Measurements from ENCODE around the gene ARHGAP18. TPM values are rescaled to one million over a fixed set of nuclear protein-coding genes. Genes with fewer than 3 reads are reported as not detected.

ARHGAP18 gene
- total RNA-seq, 1 donor from 2014 or later = 5.7 TPM

DNA sequence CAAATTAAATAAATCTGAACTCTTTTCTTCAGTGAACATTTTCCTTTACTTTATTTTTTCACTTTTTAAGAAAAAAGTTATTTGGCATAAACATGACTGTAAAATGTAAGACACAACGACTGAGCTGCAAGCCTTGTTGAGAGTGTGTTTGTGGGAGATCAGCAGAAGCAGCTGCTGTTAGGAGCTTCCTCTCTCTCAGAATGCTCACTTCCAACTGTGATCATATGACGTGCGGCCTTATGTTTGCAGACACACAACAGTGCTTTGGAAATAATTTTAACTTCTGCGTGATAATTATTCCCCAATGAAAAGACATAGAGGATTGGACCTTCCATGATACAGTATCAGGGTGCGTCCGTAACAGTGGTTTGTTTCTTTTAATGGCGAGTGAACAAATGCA is 104.0 kb downstream of the ARHGAP18 start:
- ATAC-seq (no peak), DNase-seq (no peak)
- intact Hi-C loops (cut with micrococcal nuclease) = no loop called here

DNA sequence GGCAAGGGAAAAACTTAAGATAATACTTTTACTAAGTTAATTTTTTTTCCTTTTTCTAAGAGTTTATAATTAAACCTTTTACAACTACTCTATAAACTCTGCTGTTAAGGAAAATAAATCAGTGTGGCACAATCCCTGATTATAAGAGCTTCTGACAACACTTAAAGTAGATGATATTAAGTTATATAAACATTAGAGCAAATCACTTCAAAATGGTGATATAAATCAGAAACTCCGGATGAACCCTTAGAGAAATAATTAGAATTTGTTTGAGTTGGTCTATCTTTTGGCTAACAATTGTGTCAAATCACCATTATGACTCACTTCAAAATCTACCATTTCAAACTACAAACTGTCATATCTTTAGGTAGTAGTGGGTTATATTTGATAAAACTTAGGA is 104.9 kb downstream of the ARHGAP18 start:
- no peak for ATAC-seq
- intact Hi-C loops (cut with micrococcal nuclease) = no loop called here
- DNase-seq = no peak

DNA sequence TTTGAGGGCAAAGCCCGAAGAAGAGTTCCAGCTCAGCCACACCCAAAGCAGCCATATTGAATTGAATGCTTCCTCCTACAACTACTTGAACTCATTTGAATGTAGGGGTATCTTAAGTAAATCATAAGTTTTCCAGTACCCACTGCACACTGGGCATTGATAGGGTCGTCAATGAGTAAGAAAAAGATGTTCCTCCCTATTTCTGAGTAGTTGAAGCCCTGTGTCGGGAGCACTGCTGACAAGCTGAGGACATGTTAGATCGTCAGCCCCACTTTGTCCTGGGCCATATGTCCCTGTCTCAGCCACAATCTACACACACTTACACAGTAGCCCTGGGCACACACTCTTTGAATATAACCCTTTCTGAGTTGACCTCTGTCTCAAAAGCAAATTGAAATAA is 105.7 kb downstream of the ARHGAP18 start:
- ATAC-seq (no peak), DNase-seq (no peak)
- intact Hi-C loops (cut with micrococcal nuclease) = no loop called here

DNA sequence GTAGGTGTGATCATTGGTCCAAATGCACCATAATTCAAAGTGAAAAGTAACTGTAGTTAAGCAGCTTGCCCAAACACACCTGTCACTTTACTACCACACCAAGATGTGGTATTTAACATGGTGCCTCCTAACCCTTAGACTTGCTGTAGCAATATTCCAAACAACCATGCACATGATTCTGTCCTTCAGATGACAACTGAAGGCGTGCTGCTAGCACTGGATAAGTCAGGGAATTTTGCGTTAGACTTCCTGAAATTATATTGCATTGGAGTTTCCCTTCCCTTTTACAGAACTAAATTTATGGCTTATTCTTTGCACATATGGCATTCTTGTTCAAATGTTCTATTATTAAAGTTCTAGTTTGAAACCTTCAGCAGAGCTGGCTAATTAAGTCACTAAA is 106.2 kb downstream of the ARHGAP18 start:
- no peak for ATAC-seq
- intact Hi-C loops (cut with micrococcal nuclease) = no loop called here
- DNase-seq = no peak

- DNase-seq (no peak), ATAC-seq (no peak)
- intact Hi-C loops (cut with micrococcal nuclease) = no loop called here
These were observed 108.7 kb downstream of the ARHGAP18 start for GRCh38 chr6:129601323-129601722.

DNA sequence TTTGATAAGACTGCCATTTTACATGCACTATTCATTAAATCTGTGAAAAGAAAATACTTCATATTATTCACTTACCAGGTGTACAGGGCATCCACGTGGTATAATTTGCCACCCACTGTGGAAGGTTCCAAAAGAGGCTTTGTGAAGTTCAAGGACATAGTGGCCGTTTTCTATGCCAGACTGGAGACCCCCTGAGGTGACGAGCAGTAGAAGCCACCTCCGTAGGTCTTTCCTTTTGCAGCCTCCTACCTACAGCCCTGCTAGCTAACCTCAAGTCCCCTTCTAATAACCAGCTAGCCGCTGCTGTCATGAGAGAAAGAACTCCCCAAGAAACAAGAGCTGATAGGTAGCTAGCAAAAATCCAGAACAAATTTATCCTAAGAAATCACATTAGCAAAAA is 110.5 kb downstream of the ARHGAP18 start:
- intact Hi-C loops (cut with micrococcal nuclease) = loop anchor here (5.0 kb wide), 2 partner anchors 133 to 423 kb away; no protein-coding TSS in a partner anchor
- ATAC-seq (no peak), DNase-seq (no peak)

GRCh38 chr6:129598244-129599187 is 111.5 kb downstream of the ARHGAP18 start:
- ATAC-seq = peak; percentile 50
- intact Hi-C loops (cut with micrococcal nuclease) = loop anchor here (5.0 kb wide), 2 partner anchors 134 to 424 kb away; no protein-coding TSS in a partner anchor
- no peak for DNase-seq

GRCh38 chr6:129597023-129597713 is 112.8 kb downstream of the ARHGAP18 start:
- intact Hi-C loops (cut with micrococcal nuclease) = loop anchor here (5.0 kb wide), 2 partner anchors 135 to 425 kb away; no protein-coding TSS in a partner anchor
- DNase-seq (no peak), ATAC-seq (no peak)

DNA sequence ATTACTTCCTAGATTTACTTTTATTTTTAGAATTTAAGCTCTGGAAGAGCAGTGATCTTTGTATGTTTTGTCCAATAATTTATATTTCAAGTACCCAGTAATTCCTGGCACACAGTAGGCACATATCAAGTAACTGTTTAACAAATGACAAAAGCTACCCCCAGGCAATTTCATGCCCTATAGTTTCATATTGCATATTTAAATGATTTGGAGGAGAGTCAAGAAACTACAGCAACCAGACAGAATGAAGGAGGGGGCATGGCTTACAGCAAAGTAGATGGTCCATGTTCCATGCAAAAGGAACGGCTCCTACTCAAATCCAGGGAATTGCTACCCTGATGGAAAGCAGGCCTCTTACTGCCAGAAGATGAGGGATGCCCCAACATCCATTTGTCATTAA is 113.5 kb downstream of the ARHGAP18 start:
- ATAC-seq = no peak
- no peak for DNase-seq
- intact Hi-C loops (cut with micrococcal nuclease) = loop anchor here (5.0 kb wide), 2 partner anchors 136 to 426 kb away; no protein-coding TSS in a partner anchor

DNA sequence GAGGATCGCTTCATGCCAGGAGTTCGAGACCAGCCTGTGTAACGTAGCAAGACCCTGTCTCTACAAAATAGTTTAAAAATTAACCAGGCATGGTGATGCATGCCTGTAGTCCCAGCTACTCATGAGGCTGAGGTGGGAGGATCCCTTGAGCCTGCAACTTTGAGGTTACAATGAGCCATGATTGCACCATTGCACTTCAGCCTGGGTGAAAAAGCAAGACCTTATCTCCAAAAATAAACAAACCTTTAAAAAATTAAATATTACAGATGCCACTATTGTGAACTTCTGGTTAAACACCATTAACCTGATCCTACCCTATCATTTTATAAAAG is 116.8 kb downstream of the ARHGAP18 start:
- intact Hi-C loops (cut with micrococcal nuclease) = no loop called here
- no peak for DNase-seq
- ATAC-seq = no peak

DNA sequence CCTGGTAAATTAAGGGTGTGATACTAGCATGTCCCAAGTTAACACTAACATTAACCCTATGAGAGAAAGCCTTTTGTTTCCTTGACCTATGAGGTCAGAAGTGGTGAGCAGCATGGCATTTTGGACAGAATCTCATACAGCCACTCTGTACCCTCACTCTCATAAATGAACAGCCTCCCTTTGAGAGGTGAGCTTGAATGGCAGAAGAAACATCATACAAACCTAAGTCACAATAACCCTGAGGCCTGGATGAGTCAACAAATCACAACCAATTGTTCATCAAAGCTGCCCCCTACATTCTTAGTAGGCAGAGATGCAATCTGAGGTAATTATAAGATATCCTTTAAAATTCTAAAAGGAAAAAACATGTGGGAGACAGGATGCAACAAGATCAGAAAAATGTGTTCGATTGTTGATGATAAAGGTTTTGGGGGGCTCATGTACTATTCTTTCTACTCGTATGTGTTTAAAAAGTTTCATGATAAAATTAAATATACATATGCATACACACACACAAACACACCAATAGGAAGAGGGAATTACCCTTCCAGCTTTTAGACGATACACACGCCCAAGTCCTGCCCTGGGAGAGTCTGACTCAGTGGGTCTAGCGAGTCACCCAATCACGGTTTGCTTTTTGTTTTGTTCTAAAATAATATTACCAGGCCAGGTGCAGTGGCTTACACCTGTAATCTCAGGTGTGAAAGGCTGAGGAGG is 117.3 kb downstream of the ARHGAP18 start:
- ATAC-seq = no peak
- intact Hi-C loops (cut with micrococcal nuclease) = no loop called here
- no peak for DNase-seq

- DNase-seq (no peak), ATAC-seq (no peak)
- intact Hi-C loops (cut with micrococcal nuclease) = no loop called here
These were observed 119.5 kb downstream of the ARHGAP18 start for GRCh38 chr6:129590408-129591022.

GRCh38 chr6:129586815-129587214 is 123.2 kb downstream of the ARHGAP18 start:
- DNase-seq = no peak
- intact Hi-C loops (cut with micrococcal nuclease) = no loop called here
- no peak for ATAC-seq

- ATAC-seq = no peak
- intact Hi-C loops (cut with micrococcal nuclease) = no loop called here
These were observed 126.1 kb downstream of the ARHGAP18 start for GRCh38 chr6:129583866-129584265.

GRCh38 chr6:129578315-129578714 is 131.7 kb downstream of the ARHGAP18 start:
- no peak for ATAC-seq
- intact Hi-C loops (cut with micrococcal nuclease) = loop anchor here (5.0 kb wide), 1 partner anchor 81 kb away; no protein-coding TSS in a partner anchor
- DNase-seq = no peak

More at GRCh38 chr6:129583866-129584265, 126.1 kb downstream of the ARHGAP18 start:
- DNase-seq = no peak

DNA sequence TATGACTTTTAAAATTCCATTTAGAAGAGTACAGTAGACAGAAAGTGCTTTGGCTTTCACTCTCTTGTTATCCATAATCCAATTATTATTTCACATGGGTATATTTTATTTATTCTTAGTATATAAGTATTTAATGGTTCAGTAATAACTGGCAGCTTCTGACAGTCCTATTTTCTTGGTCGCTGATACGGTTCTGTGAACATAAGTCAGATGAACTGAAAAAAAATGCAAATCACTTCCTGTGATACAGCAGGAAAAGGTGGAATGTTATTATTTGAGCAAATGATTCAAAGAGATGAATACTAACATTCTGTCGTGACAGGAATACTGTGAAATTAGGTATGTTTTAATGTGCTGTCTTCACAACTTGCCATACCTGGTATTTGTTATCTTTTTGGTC is 132.3 kb downstream of the ARHGAP18 start:
- intact Hi-C loops (cut with micrococcal nuclease) = loop anchor here (5.0 kb wide), 1 partner anchor 80 kb away; no protein-coding TSS in a partner anchor
- ATAC-seq (no peak), DNase-seq (no peak)

DNA sequence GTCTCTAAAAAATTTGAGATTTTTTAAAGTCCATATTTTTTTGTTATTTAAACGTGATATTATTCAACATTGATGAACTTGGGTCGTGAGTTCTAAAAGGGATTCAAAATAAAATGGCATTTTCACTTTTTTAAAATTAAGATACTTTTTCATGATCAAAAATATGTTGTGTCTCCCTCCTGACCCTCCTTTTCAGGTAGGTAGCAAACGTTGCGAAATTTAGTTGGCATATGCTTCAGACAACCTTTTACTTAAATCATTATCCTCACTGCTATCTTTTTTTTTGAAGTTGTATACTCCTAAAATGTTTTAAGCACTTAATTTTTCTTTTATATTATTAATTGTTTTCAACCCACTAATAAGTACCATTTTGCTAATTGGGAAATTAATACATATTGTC is 133.5 kb downstream of the ARHGAP18 start:
- DNase-seq = no peak
- intact Hi-C loops (cut with micrococcal nuclease) = loop anchor here (5.0 kb wide), 1 partner anchor 79 kb away; no protein-coding TSS in a partner anchor
- ATAC-seq = no peak

DNA sequence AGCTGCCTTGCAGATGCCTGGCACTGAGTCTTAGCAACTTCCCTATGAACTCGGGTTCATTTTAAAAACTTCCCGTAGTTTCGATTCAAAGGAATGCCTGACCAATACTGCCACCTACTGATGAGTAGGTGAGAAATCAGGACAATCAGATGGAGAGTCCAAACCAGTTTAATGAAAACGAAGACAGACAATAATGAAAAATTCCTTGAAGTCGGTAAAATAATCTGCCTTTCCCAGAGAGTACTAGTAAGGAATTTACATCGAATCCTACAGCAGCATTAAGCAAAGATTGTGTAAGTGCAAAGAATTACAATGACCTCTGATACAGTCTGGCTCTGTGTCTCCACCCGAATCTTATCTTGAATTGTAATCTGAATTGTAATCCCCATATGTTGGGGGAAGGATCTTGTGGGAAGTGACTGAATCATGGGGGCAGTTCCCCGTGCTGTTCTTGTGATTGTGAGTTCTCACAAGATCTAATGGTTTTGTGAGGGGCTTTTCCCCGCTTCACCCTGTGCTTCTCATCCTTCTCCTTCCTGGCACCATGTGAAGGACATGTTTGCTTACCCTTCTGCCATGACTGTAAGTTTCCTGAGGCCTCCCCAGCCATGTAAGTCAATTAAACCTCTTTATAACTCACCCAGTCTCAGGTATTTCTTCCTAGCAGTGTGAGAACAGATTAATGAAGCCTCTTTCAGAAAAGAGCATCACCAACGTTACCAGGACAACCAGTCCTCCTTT is 134.4 kb downstream of the ARHGAP18 start:
- ATAC-seq = peak; percentile 72
- DNase-seq = no peak
- intact Hi-C loops (cut with micrococcal nuclease) = loop anchor here (5.0 kb wide), 1 partner anchor 78 kb away; no protein-coding TSS in a partner anchor
